ENCODE results near the gene CASQ2. TPM values are rescaled to one million over a fixed set of nuclear protein-coding genes. Genes with fewer than 3 reads are reported as not detected.
"Not testable (repeated sequence)": the region's sequence is repeated elsewhere in the genome, so short reads cannot be mapped to it uniquely, and the experiment has no call there.

CASQ2 gene
- total and polyA plus RNA-seq, 9 of the 15 experiments (the other 6 are each of a cell fraction or from before 2014, with no cell fraction given), result not detected

- TF ChIP-seq ID3 (CRISPR knock-in tag; IDR thresholded peaks at IDR 0.05) (no peak), ID3 (tag; IDR thresholded peaks at IDR 0.05) (no peak)
Measured at GRCh38 chr1:115781343-115781742, 12.8 kb upstream of the CASQ2 start (continued).

DNA sequence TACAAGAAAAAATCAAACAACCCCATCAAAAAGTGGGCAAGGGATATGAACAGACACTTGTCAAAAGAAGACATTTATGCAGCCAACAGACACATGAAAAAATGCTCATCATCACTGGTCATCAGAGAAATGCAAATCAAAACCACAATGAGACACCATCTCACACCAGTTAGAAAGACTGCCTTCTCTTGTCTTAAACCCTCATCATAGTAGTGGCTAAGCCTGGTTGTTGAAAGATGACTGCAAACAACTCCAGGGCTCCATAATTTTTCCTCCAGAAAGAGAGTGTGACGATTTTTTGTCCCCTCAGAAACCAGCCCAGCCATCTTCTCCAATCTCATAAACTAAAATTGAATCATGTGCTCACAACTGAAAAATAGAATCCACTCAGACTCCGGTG is 12.1 kb upstream of the CASQ2 start:
- H3K27me3 ChIP-seq (ENCODE audit: control insufficient read depth in 2 of 2, insufficient read depth in 2 of 2, low read length in 2 of 2); H3K4me1 ChIP-seq (replicated peaks in 1 of 2; ENCODE audit: control insufficient read depth in 2 of 2, insufficient read depth in 2 of 2, low read length in 2 of 2); H3K27ac ChIP-seq (ENCODE audit: extremely low read depth, low read depth, low read length); BruUV-seq (replicated peaks); CTCF ChIA-PET (ENCODE audit: low intra/inter-chr PET ratio); H2AFZ ChIP-seq (ENCODE audit: low read depth, low read length); DNase-seq (ENCODE audit: extremely low read depth in 1 of 4, low spot score in 3 of 4); intact Hi-C loops (cut with micrococcal nuclease); H3K9me1 ChIP-seq (ENCODE audit: control insufficient read depth, insufficient read depth, low read length); H3K36me3 ChIP-seq (ENCODE audit: control insufficient read depth, insufficient read depth, low read length); in situ Hi-C loops (cut with MboI); POLR2A ChIA-PET; H3K9me3 ChIP-seq (replicated peaks; ENCODE audit: control insufficient read depth, insufficient read depth, low read depth, low read length); H3K79me2 ChIP-seq (ENCODE audit: control insufficient read depth, insufficient read depth, low read length); H3K4me3 ChIP-seq; H3K9ac ChIP-seq (ENCODE audit: insufficient read depth in 1 of 2, low read depth in 2 of 2, low read length in 2 of 2); FAIRE-seq; H3K4me2 ChIP-seq (ENCODE audit: insufficient read depth, low read length); H4K20me1 ChIP-seq (replicated peaks; ENCODE audit: control insufficient read depth, insufficient read depth, low read length); ATAC-seq: not testable (repeated sequence)
- 0% methylated on average over 2 of the region's 2 CpGs for WGBS (ENCODE audit: insufficient coverage, low coverage, missing lambda C conversion rate)

DNA sequence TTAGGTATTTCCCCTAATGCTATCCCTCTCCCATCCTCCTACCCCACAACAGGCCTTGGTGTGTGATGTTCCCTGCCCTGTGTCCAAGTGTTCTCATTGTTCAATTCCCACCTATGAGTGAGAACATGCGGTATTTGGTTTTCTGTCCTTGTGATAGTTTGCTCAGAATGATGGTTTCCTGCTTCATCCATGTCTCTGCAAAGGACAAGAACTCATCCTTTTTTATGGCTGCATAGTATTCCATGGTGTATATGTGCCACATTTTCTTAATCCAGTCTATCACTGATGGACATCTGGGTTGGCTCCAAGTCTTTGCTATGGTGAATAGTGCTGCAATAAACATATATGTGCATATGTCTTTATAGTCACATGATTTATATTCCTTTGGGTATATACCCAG is 10.6 kb upstream of the CASQ2 start:
- H3K4me2 ChIP-seq (ENCODE audit: insufficient read depth, low read length); H3K9ac ChIP-seq (ENCODE audit: insufficient read depth in 1 of 2, low read depth in 2 of 2, low read length in 2 of 2); in situ Hi-C loops (cut with MboI); H3K4me1 ChIP-seq (replicated peaks in 1 of 2; ENCODE audit: control insufficient read depth in 2 of 2, insufficient read depth in 2 of 2, low read length in 2 of 2); FAIRE-seq; intact Hi-C loops (cut with micrococcal nuclease); ATAC-seq; DNase-seq (ENCODE audit: extremely low read depth in 1 of 4, low spot score in 3 of 4); H3K27me3 ChIP-seq (ENCODE audit: control insufficient read depth in 2 of 2, insufficient read depth in 2 of 2, low read length in 2 of 2); H2AFZ ChIP-seq (ENCODE audit: low read depth, low read length); BruUV-seq (replicated peaks); H3K36me3 ChIP-seq (ENCODE audit: control insufficient read depth, insufficient read depth, low read length); CTCF ChIA-PET (ENCODE audit: low intra/inter-chr PET ratio); H3K9me1 ChIP-seq (ENCODE audit: control insufficient read depth, insufficient read depth, low read length); H3K79me2 ChIP-seq (ENCODE audit: control insufficient read depth, insufficient read depth, low read length); POLR2A ChIA-PET; H4K20me1 ChIP-seq (replicated peaks; ENCODE audit: control insufficient read depth, insufficient read depth, low read length); H3K27ac ChIP-seq (ENCODE audit: extremely low read depth, low read depth, low read length); H3K9me3 ChIP-seq (replicated peaks; ENCODE audit: control insufficient read depth, insufficient read depth, low read depth, low read length); H3K4me3 ChIP-seq: not testable (repeated sequence)
- WGBS (ENCODE audit: insufficient coverage, low coverage, missing lambda C conversion rate), result 0% methylated on average over 1 of the region's 1 CpG
- TF ChIP-seq, protein P1, sequence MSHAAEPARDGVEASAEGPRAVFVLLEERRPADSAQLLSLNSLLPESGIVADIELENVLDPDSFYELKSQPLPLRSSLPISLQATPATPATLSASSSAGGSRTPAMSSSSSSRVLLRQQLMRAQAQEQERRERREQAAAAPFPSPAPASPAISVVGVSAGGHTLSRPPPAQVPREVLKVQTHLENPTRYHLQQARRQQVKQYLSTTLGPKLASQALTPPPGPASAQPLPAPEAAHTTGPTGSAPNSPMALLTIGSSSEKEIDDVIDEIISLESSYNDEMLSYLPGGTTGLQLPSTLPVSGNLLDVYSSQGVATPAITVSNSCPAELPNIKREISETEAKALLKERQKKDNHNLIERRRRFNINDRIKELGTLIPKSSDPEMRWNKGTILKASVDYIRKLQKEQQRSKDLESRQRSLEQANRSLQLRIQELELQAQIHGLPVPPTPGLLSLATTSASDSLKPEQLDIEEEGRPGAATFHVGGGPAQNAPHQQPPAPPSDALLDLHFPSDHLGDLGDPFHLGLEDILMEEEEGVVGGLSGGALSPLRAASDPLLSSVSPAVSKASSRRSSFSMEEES (CRISPR knock-in tag; IDR thresholded peaks at IDR 0.05), result peak; percentile 40
- peak; percentile 63 for TF ChIP-seq ZNF146 (CRISPR knock-in tag; IDR thresholded peaks at IDR 0.05; ENCODE audit: unreplicated experiment)

Data from K562 (cell line).